Psoas muscle (tissue), 8 donors: ENCODE data around the gene ALAD. TPM values are rescaled to one million over a fixed set of nuclear protein-coding genes. Genes with fewer than 3 reads are reported as not detected.
"Not testable (repeated sequence)": the region's sequence is repeated elsewhere in the genome, so short reads cannot be mapped to it uniquely, and the experiment has no call there.

Experiments used
- ATAC-seq, 4 donors: fragments of 200-7000 bp; cut with Tn5 transposase; one replicate each; pipeline ENCODE4 v1.9.1; 2020; ENCODE audit warnings: moderate library complexity in 3 of 4, mild to moderate bottlenecking in 2 of 4
- DNase-seq, 2 donors: peaks; one replicate each; pipeline ENCODE4 v3.0.0-alpha.2; 2020
- H3K27ac ChIP-seq: fragments of 200-600 bp; one replicate; pipeline ENCODE4 v1.8.0; 2022
- H3K27me3 ChIP-seq, 3 donors: fragments of 200-600 bp in 1 of 3; one replicate each; pipeline versions ENCODE4 v1.6.1 to v1.8.0; 2013 to 2022; ENCODE audit warnings: low read length in 2 of 3, mild to moderate bottlenecking in 2 of 3, moderate library complexity in 1 of 3; ENCODE audit not compliant: insufficient read depth in 3 of 3
- H3K36me3 ChIP-seq, 2 donors: fragments of 200-600 bp in 1 of 2; one replicate each; pipeline versions ENCODE4 v1.6.1 to v1.8.0; 2013 to 2022; ENCODE audit warnings: low read depth in 1 of 2, mild to moderate bottlenecking in 1 of 2, moderate library complexity in 1 of 2; ENCODE audit not compliant: insufficient read depth in 1 of 2
- H3K4me1 ChIP-seq: fragments of 200-600 bp; one replicate; pipeline ENCODE4 v1.8.0; 2022
- H3K4me3 ChIP-seq: fragments of 200-600 bp; one replicate; pipeline ENCODE4 v1.8.0; 2022; ENCODE audit warnings: mild to moderate bottlenecking
- H3K9me3 ChIP-seq: fragments of 200-600 bp; one replicate; pipeline ENCODE4 v1.8.0; 2022
- WGBS, 3 donors: extraction: QIAGEN DNeasy Blood & Tissue Kit; methylation state at CpG; one replicate each; pipeline versions ENCODE4 v1.1.6 to v1.1.7; 2013; 5-methylcytosine and 5-hydroxymethylcytosine counted together
- intact Hi-C, 2 donors: fragments of 100-400 bp; cut with DNase I; formaldehyde crosslinking; loops; one replicate each; pipeline versions ENCODE4 v1.11.0 to v1.14.2; 2022
- polyA plus RNA-seq, 3 donors: library from polyadenylated mRNA; stranded (reverse); fragments of 200-250 nt; gene quantifications; one replicate each; pipeline ENCODE4 v1.2.3, GENCODE V29; 2013
- total RNA-seq, 4 donors: library from RNA; stranded (reverse); fragmentation: NEBNext Ultra II Directional in 2 of 4; extraction: Animal tissue kit (Norgen Biotek cat#: 25700) in 2 of 4; gene quantifications; one replicate each; pipeline versions ENCODE4 v1.2.1 to v1.2.4, GENCODE V29; 2021 to 2023
- TF ChIP-seq, protein P1 (sequence below): fragments of 200-600 bp; IDR thresholded peaks from one replicate; pipeline ENCODE4 v1.8.0; 2022; ENCODE audit warnings: antibody characterized with exemption
- donor health status: healthy with polysubstance abuse.
- donor health status: DM: no; HTN: no; CAD: no; lungs with moderate emphysema.
- donor health status: Bipolar disorder and iron deficiency.
- donor health status: healthy.
- donor health status: DM: yes; HTN: yes; CAD: no.
- donor health status: DM: no; HTN: no; CAD: no.
- donor health status: DM: no; HTN: no; CAD: no.
- donor health status: DM: yes; HTN: yes; CAD: no.

Gene ALAD
- total and polyA plus RNA-seq, 7 donors: 13.1 to 43.1 (median 17.3) TPM

- DNase-seq (no peak), ATAC-seq (no peak)
- no peaks in the 10 kb centered on the region for H3K27me3 ChIP-seq
- 91 to 94% (median 92%) methylated on average over 5 of the region's 5 CpGs for WGBS, 3 donors
- TF ChIP-seq, protein P1, sequence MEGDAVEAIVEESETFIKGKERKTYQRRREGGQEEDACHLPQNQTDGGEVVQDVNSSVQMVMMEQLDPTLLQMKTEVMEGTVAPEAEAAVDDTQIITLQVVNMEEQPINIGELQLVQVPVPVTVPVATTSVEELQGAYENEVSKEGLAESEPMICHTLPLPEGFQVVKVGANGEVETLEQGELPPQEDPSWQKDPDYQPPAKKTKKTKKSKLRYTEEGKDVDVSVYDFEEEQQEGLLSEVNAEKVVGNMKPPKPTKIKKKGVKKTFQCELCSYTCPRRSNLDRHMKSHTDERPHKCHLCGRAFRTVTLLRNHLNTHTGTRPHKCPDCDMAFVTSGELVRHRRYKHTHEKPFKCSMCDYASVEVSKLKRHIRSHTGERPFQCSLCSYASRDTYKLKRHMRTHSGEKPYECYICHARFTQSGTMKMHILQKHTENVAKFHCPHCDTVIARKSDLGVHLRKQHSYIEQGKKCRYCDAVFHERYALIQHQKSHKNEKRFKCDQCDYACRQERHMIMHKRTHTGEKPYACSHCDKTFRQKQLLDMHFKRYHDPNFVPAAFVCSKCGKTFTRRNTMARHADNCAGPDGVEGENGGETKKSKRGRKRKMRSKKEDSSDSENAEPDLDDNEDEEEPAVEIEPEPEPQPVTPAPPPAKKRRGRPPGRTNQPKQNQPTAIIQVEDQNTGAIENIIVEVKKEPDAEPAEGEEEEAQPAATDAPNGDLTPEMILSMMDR: no peak
- no peaks in the 10 kb centered on the region for H3K4me1 ChIP-seq
- intact Hi-C loops: no loop called here
- peaks cover under 1 to 9% of the 10 kb centered on the region in 2 donors for H3K36me3 ChIP-seq
- H3K9me3 ChIP-seq: no peaks in the 10 kb centered on the region
- no peak overlapping the region for H3K4me3 ChIP-seq
- H3K27ac ChIP-seq: no peak overlapping the region
Measured at GRCh38 chr9:113368348-113368981, 32.6 kb downstream of the ALAD start.

- H3K27ac ChIP-seq, intact Hi-C loops, H3K27me3 ChIP-seq, H3K4me1 ChIP-seq, H3K36me3 ChIP-seq, H3K4me3 ChIP-seq, ATAC-seq, H3K9me3 ChIP-seq: not testable (repeated sequence)
- peak; percentile 45 to 59 for DNase-seq
- WGBS, 3 donors: 81 to 89% (median 87%) methylated on average over 3 of the region's 3 CpGs
Measured at GRCh38 chr9:113365652-113366051, 35.4 kb downstream of the ALAD start.

GRCh38 chr9:113364951-113365350, 36.1 kb downstream of the ALAD start:
- DNase-seq (no peak), ATAC-seq (no peak)
- no peaks in the 10 kb centered on the region for H3K36me3 ChIP-seq
- intact Hi-C loops: no loop called here
- H3K27me3 ChIP-seq: no peaks in the 10 kb centered on the region
- H3K9me3 ChIP-seq: no peaks in the 10 kb centered on the region
- no peaks in the 10 kb centered on the region for H3K4me1 ChIP-seq
- TF ChIP-seq, protein P1: no peak
- whole genome bisulfite sequencing, 3 donors: 59 to 70% (median 59%) methylated on average over 1 of the region's 1 CpG
- H3K27ac ChIP-seq: no peak overlapping the region
- H3K4me3 ChIP-seq: no peak overlapping the region

DNA sequence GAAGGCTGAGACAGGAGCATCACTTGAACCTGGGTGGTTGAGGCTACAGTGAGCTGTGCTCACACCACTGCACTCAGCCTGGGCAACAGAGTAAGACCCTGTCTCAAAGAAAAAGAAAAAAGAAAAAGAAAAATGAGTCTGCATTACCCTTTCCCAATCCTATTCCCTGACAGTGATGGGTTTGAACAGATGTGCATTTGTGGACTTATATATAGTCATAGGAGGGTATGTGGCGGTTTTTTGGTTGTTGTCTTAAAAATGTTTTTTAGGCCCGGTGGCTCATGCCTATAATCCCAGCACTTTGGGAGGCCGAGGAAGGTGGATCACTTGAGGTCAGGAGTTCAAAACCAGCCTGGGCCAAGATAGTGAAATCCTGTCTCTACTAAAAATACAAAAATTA, 37.7 kb downstream of the ALAD start:
- TF ChIP-seq, protein P1: no peak
- Histone ChIP-seq H3K4me1 (no peaks in the 10 kb centered on the region), H3K4me3 (no peak overlapping the region), H3K9me3 (no peaks in the 10 kb centered on the region), H3K36me3 (no peaks in the 10 kb centered on the region), H3K27me3 (no peaks in the 10 kb centered on the region), H3K27ac (no peak overlapping the region)
- WGBS, 3 donors: 57 to 63% (median 61%) methylated on average over 3 of the region's 3 CpGs
- no peak for DNase-seq
- ATAC-seq: no peak
- intact Hi-C loops: no loop called here

- H3K27me3 ChIP-seq: no peaks in the 10 kb centered on the region
- H3K9me3 ChIP-seq: no peaks in the 10 kb centered on the region
- no peak overlapping the region for H3K4me3 ChIP-seq
- TF ChIP-seq, protein P1: no peak
- no peaks in the 10 kb centered on the region for H3K4me1 ChIP-seq
- DNase-seq (no peak), ATAC-seq (no peak)
- H3K27ac ChIP-seq: no peak overlapping the region
- WGBS, 3 donors: 61 to 73% (median 61%) methylated on average over 7 of the region's 7 CpGs
- intact Hi-C loops: no loop called here
- no peaks in the 10 kb centered on the region for H3K36me3 ChIP-seq
Measured at GRCh38 chr9:113361304-113362018, 39.6 kb downstream of the ALAD start.
